CD4-positive, alpha-beta T cell treated with Interferon alpha-2 for 1 hour (primary cell): ENCODE data around the gene CRTC3.

Source experiments
- DNase-seq, 2 donors: peaks; one replicate each; pipeline ENCODE4 v3.0.0-alpha.2; 2020 to 2022

The CRTC3 gene

GRCh38 chr15:90564590-90564989 lies 34.9 kb downstream of the CRTC3 start:
- no peak for DNase-seq

GRCh38 chr15:90565866-90566265 lies 36.1 kb downstream of the CRTC3 start:
- no peak for DNase-seq

GRCh38 chr15:90570643-90571042 lies 40.9 kb downstream of the CRTC3 start:
- no peak for DNase-seq

- DNase-seq = peak in 1 of 2 donors; percentile 56
Measured at GRCh38 chr15:90571063-90571541, 41.4 kb downstream of the CRTC3 start.

- no peak for DNase-seq
Measured at GRCh38 chr15:90572893-90573292, 43.2 kb downstream of the CRTC3 start.

GRCh38 chr15:90576711-90577389 lies 47.1 kb downstream of the CRTC3 start:
- DNase-seq = no peak

- DNase-seq = no peak
Measured at GRCh38 chr15:90579213-90579612, 49.5 kb downstream of the CRTC3 start.

- no peak for DNase-seq
Measured at GRCh38 chr15:90580099-90580498, 50.4 kb downstream of the CRTC3 start.

GRCh38 chr15:90580541-90580940 lies 50.8 kb downstream of the CRTC3 start:
- DNase-seq = no peak

GRCh38 chr15:90580946-90581345 lies 51.2 kb downstream of the CRTC3 start:
- DNase-seq = no peak

GRCh38 chr15:90581771-90582352 lies 52.1 kb downstream of the CRTC3 start:
- DNase-seq = no peak

GRCh38 chr15:90582553-90582952 lies 52.8 kb downstream of the CRTC3 start:
- DNase-seq = no peak

GRCh38 chr15:90583471-90584252 lies 53.9 kb downstream of the CRTC3 start:
- no peak for DNase-seq

GRCh38 chr15:90584841-90585240 lies 55.1 kb downstream of the CRTC3 start:
- no peak for DNase-seq

GRCh38 chr15:90585863-90586262 lies 56.1 kb downstream of the CRTC3 start:
- no peak for DNase-seq

- DNase-seq = no peak
Measured at GRCh38 chr15:90586948-90587347, 57.2 kb downstream of the CRTC3 start.

- DNase-seq = no peak
Measured at GRCh38 chr15:90588427-90588826, 58.7 kb downstream of the CRTC3 start.

GRCh38 chr15:90591524-90591923 lies 61.8 kb downstream of the CRTC3 start:
- DNase-seq = no peak

- DNase-seq = no peak
Measured at GRCh38 chr15:90592131-90592881, 62.6 kb downstream of the CRTC3 start.

GRCh38 chr15:90593499-90594158 lies 63.9 kb downstream of the CRTC3 start:
- DNase-seq = no peak

GRCh38 chr15:90594301-90594738 lies 64.6 kb downstream of the CRTC3 start:
- peak; percentile 93 to 96 for DNase-seq

- no peak for DNase-seq
Measured at GRCh38 chr15:90595763-90596155, 66.0 kb downstream of the CRTC3 start.

GRCh38 chr15:90596943-90597342 lies 67.2 kb downstream of the CRTC3 start:
- DNase-seq = no peak
